ENCODE results near the gene PRPF6. TPM values are rescaled to one million over a fixed set of nuclear protein-coding genes. Genes with fewer than 3 reads are reported as not detected.

Gene PRPF6
- total RNA-seq, 6 donors from 2014 or later = 60.5 to 113 (median 68.0) TPM

GRCh38 chr20:64037199-64037497, 56.2 kb downstream of the PRPF6 start:
- Histone ChIP-seq H3K4me1 (peaks cover 42 to 50% (median 45%) of the 10 kb centered on the region in 4 donors), H3K27me3 (peaks cover 0 to 28% (median 12%) of the 10 kb centered on the region in 4 donors), H3K9me3 (no peaks in the 10 kb centered on the region), H3K36me3 (peaks cover 4 to 35% (median 24%) of the 10 kb centered on the region in 4 donors), H3K27ac (no peak overlapping the region), H3K4me3 (no peak overlapping the region)
- no peak for ATAC-seq (ENCODE audit: low FRiP score in 2 of 2)
- WGBS, 2 donors = 58 to 79% methylated on average over 2 to 3 of the region's 3 CpGs
- DNase-seq = no peak
- TF ChIP-seq CTCF (IDR thresholded peaks at IDR 0.05) (no peak), POLR2A (IDR thresholded peaks at IDR 0.05) (no peak), POLR2AphosphoS5 (IDR thresholded peaks at IDR 0.05) (no peak), EP300 (IDR thresholded peaks at IDR 0.05) (no peak)

GRCh38 chr20:64037498-64038213, 56.7 kb downstream of the PRPF6 start:
- DNase-seq = peak in 1 of 2 donors; percentile 85
- Histone ChIP-seq H3K36me3 (peaks cover under 1 to 30% (median 19%) of the 10 kb centered on the region in 4 donors), H3K4me3 (peak overlapping the region in 3 of 4 donors; percentile 49 to 58 (median 53)), H3K27ac (peak overlapping the region in 2 of 4 donors; percentile 88 to 89), H3K4me1 (peaks cover 45 to 54% (median 49%) of the 10 kb centered on the region in 4 donors), H3K9me3 (no peaks in the 10 kb centered on the region), H3K27me3 (peaks cover 0 to 31% (median 12%) of the 10 kb centered on the region in 4 donors)
- TF ChIP-seq POLR2AphosphoS5 (IDR thresholded peaks at IDR 0.05) = no peak
- TF ChIP-seq EP300 (IDR thresholded peaks at IDR 0.05) = no peak
- no peak for TF ChIP-seq CTCF (IDR thresholded peaks at IDR 0.05)
- TF ChIP-seq POLR2A (IDR thresholded peaks at IDR 0.05) = no peak
- 14% methylated on average over 24 to 25 of the region's 36 CpGs for WGBS, 2 donors
- ATAC-seq (ENCODE audit: low FRiP score in 2 of 2) = no peak

GRCh38 chr20:64038224-64038564, 57.3 kb downstream of the PRPF6 start:
- H3K36me3 ChIP-seq = peaks cover 0 to 24% (median 14%) of the 10 kb centered on the region in 4 donors
- H3K4me1 ChIP-seq = peaks cover 45 to 54% (median 49%) of the 10 kb centered on the region in 4 donors
- 0 to 7% methylated on average over 2 to 3 of the region's 30 CpGs for WGBS, 2 donors
- H3K4me3 ChIP-seq = peak overlapping the region; percentile 11 to 58 (median 51)
- peaks cover 0 to 31% (median 12%) of the 10 kb centered on the region in 4 donors for H3K27me3 ChIP-seq
- H3K27ac ChIP-seq = peak overlapping the region; percentile 41 to 89 (median 80)
- H3K9me3 ChIP-seq = no peaks in the 10 kb centered on the region
- no peak for DNase-seq
- no peak for ATAC-seq (ENCODE audit: low FRiP score in 2 of 2)
- TF ChIP-seq CTCF (IDR thresholded peaks at IDR 0.05) (no peak), POLR2AphosphoS5 (IDR thresholded peaks at IDR 0.05) (no peak), POLR2A (IDR thresholded peaks at IDR 0.05) (no peak), EP300 (IDR thresholded peaks at IDR 0.05) (no peak)

GRCh38 chr20:64038565-64039292, 57.8 kb downstream of the PRPF6 start:
- Histone ChIP-seq H3K27ac (peak overlapping the region; percentile 41 to 89 (median 80)), H3K27me3 (peaks cover 0 to 31% (median 12%) of the 10 kb centered on the region in 4 donors), H3K4me3 (peak overlapping the region; percentile 11 to 58 (median 51)), H3K36me3 (peaks cover 0 to 19% (median 10%) of the 10 kb centered on the region in 4 donors), H3K4me1 (peaks cover 45 to 54% (median 49%) of the 10 kb centered on the region in 4 donors), H3K9me3 (no peaks in the 10 kb centered on the region)
- ATAC-seq (ENCODE audit: low FRiP score in 2 of 2) (peak; percentile 88), DNase-seq (peak; percentile 75 to 96)
- peak; percentile 80 to 82 (median 82) for TF ChIP-seq CTCF (IDR thresholded peaks at IDR 0.05)
- TF ChIP-seq POLR2AphosphoS5 (IDR thresholded peaks at IDR 0.05) = no peak
- peak in 1 of 4 donors; percentile 19 for TF ChIP-seq POLR2A (IDR thresholded peaks at IDR 0.05)
- TF ChIP-seq EP300 (IDR thresholded peaks at IDR 0.05) = no peak
- WGBS, 2 donors = 0 to 1% methylated on average over 7 to 21 of the region's 91 CpGs

All from upper lobe of left lung (tissue), 6 donors.